HEK293 (cell line): Measurements from ENCODE around the gene ANKRD44.
A peak's percentile ranks its signal among the peaks of the same experiment; 100 is the strongest.

Experiments
- CTCF ChIA-PET: fragments of 350-600 bp; formaldehyde crosslinking; extraction: SDS; loops from one replicate; lab custom pipeline; 2021; ENCODE audit warnings: antibody characterized with exemption; lab: Yijun Ruan, JAX
- POLR2A ChIA-PET: fragments of 300-600 bp; formaldehyde crosslinking; extraction: SDS; loops from one replicate; lab custom pipeline; 2020; ENCODE audit warnings: antibody characterized with exemption, inconsistent platforms; lab: Yijun Ruan, JAX
- H3K27ac ChIP-seq: fragments of 200-500 bp; sonication (Bioruptor generic); 2 replicates; pipeline ENCODE4 v1.5.1; 2014; ENCODE audit warnings: low read depth, low read length, control low read depth, inconsistent platforms; ENCODE audit errors: extremely low read depth
- H3K36me3 ChIP-seq, 2 experiments: fragments of 200-500 bp in 1 of 2; sonication (Bioruptor generic) in 1 of 2; 1 replicate in 1 of 2; 2 replicates in 1 of 2; pipeline ENCODE4 v1.5.1; 2014 to 2017; ENCODE audit warnings: inconsistent platforms in 2 of 2, low read length in 2 of 2; ENCODE audit not compliant: control insufficient read depth in 2 of 2, insufficient read depth in 1 of 2
- H3K4me1 ChIP-seq: fragments of 200-500 bp; sonication (Bioruptor generic); 2 replicates; pipeline ENCODE4 v1.5.1; 2014; ENCODE audit warnings: mild to moderate bottlenecking, low read length, inconsistent platforms; ENCODE audit not compliant: control insufficient read depth, insufficient read depth
- H3K4me3 ChIP-seq: 2 replicates; pipeline ENCODE4 v1.5.1; 2011; ENCODE audit warnings: low read depth, mild to moderate bottlenecking, control low read depth, low read length, moderate library complexity
- H3K9me3 ChIP-seq: fragments of 200-500 bp; sonication (Bioruptor generic); 2 replicates; pipeline ENCODE4 v1.5.1; 2014; ENCODE audit warnings: low read depth, low read length, inconsistent platforms; ENCODE audit not compliant: control insufficient read depth, insufficient read depth
- INSM2 ChIP-seq: fragments of 450-650 bp; formaldehyde crosslinking; IDR thresholded peaks from 2 replicates; pipeline ENCODE4 v1.5.1; 2016; ENCODE audit warnings: missing biosample characterization, missing genetic modification characterization
- KLF9 ChIP-seq: fragments of 450-650 bp; formaldehyde crosslinking; IDR thresholded peaks from 2 replicates; pipeline ENCODE4 v1.5.1; 2016; ENCODE audit warnings: missing biosample characterization, missing genetic modification characterization, low read depth
- SCRT2 ChIP-seq: fragments of 450-650 bp; formaldehyde crosslinking; IDR thresholded peaks from 2 replicates; pipeline ENCODE4 v1.5.1; 2016; ENCODE audit warnings: missing biosample characterization, missing genetic modification characterization
- ZBTB1 ChIP-seq: fragments of 450-650 bp; formaldehyde crosslinking; IDR thresholded peaks from 2 replicates; pipeline ENCODE4 v1.5.1; 2016; ENCODE audit warnings: missing biosample characterization, missing genetic modification characterization
- ZBTB17 ChIP-seq: fragments of 450-650 bp; formaldehyde crosslinking; IDR thresholded peaks from 2 replicates; pipeline ENCODE4 v1.5.1; 2016; ENCODE audit warnings: missing biosample characterization, missing genetic modification characterization
- ZBTB26 ChIP-seq: fragments of 450-650 bp; formaldehyde crosslinking; optimal IDR thresholded peaks from 2 replicates; pipeline ENCODE3; 2016; ENCODE audit warnings: missing biosample characterization, mild to moderate bottlenecking, missing genetic modification characterization
- ZEB2 ChIP-seq: fragments of 450-650 bp; formaldehyde crosslinking; IDR thresholded peaks from 2 replicates; pipeline ENCODE4 v1.5.1; 2016; ENCODE audit warnings: missing biosample characterization, missing genetic modification characterization
- ZFP41 ChIP-seq: fragments of 450-650 bp; formaldehyde crosslinking; IDR thresholded peaks from 2 replicates; pipeline ENCODE4 v1.5.1; 2016; ENCODE audit warnings: missing biosample characterization, missing genetic modification characterization, borderline replicate concordance
- ZNF214 ChIP-seq: fragments of 450-650 bp; formaldehyde crosslinking; IDR thresholded peaks from 2 replicates; pipeline ENCODE4 v1.5.1; 2017; ENCODE audit warnings: missing biosample characterization, mild to moderate bottlenecking, missing genetic modification characterization, borderline replicate concordance
- ZNF23 ChIP-seq: fragments of 450-650 bp; formaldehyde crosslinking; IDR thresholded peaks from 2 replicates; pipeline ENCODE4 v1.5.1; 2016; ENCODE audit warnings: missing biosample characterization, missing genetic modification characterization, borderline replicate concordance
- ZNF341 ChIP-seq: fragments of 450-650 bp; formaldehyde crosslinking; IDR thresholded peaks from 2 replicates; pipeline ENCODE4; 2016; ENCODE audit warnings: low read depth, missing biosample characterization, missing genetic modification characterization
- ZNF416 ChIP-seq: fragments of 450-650 bp; formaldehyde crosslinking; IDR thresholded peaks from 2 replicates; pipeline ENCODE4 v1.5.1; 2016; ENCODE audit warnings: missing biosample characterization, missing genetic modification characterization
- ZNF48 ChIP-seq: fragments of 450-650 bp; formaldehyde crosslinking; IDR thresholded peaks from 2 replicates; pipeline ENCODE4 v1.5.1; 2016; ENCODE audit warnings: missing biosample characterization, missing genetic modification characterization
- ZNF585B ChIP-seq: fragments of 450-650 bp; formaldehyde crosslinking; IDR thresholded peaks from 2 replicates; pipeline ENCODE4 v1.5.1; 2016; ENCODE audit warnings: missing biosample characterization, missing genetic modification characterization
- ZNF621 ChIP-seq: fragments of 450-650 bp; formaldehyde crosslinking; IDR thresholded peaks from 2 replicates; pipeline ENCODE4 v1.5.1; 2017; ENCODE audit warnings: missing biosample characterization, missing genetic modification characterization
- ZNF707 ChIP-seq: fragments of 450-650 bp; formaldehyde crosslinking; IDR thresholded peaks from 2 replicates; pipeline ENCODE4 v1.5.1; 2016; ENCODE audit warnings: missing biosample characterization, missing genetic modification characterization
- TF ChIP-seq, protein P1 (sequence below): fragments of 450-650 bp; formaldehyde crosslinking; IDR thresholded peaks from 2 replicates; pipeline ENCODE4 v1.5.1; 2017; ENCODE audit warnings: missing biosample characterization, missing genetic modification characterization
- TF ChIP-seq, protein P2 (sequence below): fragments of 450-650 bp; formaldehyde crosslinking; IDR thresholded peaks from 2 replicates; pipeline ENCODE4 v1.5.1; 2016; ENCODE audit warnings: missing biosample characterization, missing genetic modification characterization
- TF ChIP-seq, protein P3 (sequence below): fragments of 450-650 bp; formaldehyde crosslinking; IDR thresholded peaks from 2 replicates; pipeline ENCODE4 v1.5.1; 2017; ENCODE audit warnings: missing biosample characterization, missing genetic modification characterization
- TF ChIP-seq, protein P4 (sequence below): fragments of 450-650 bp; formaldehyde crosslinking; IDR thresholded peaks from 2 replicates; pipeline ENCODE4 v1.5.1; 2016; ENCODE audit warnings: missing biosample characterization, missing genetic modification characterization

ANKRD44 gene

DNA sequence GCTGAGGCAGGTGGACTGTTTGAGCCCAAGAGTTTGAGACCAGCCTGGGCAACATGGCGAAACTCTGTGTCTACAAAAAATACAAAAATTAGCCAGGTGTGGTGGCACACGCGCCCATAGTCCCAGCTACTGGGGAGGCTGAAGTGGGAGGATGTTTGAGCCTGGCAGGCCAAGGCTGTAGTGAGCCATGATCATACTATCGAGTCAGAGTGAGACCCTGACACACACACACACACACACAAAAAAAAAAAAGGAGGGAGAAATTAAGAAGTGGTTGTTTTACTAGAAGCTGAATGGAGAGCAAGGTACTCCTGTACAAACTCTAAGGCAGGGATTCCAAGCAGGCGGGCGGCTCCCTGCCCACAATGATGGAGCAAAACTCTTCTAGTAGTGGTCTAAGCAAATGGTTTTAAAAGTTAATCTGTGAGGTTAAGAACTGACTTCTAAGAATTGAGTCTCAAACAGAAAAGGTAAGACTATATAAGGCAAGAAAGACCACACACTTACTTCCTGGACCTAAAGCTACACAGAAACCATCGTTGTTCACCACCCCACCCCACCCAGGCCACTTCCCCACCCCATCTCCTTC, 2.6 kb downstream of the ANKRD44 start:
- Histone ChIP-seq H3K4me1 (peaks cover 6% of the 10 kb centered on the region; the same call in 1 of the 2 replicates), H3K36me3 (no peaks in the 10 kb centered on the region), H3K27ac (no peak overlapping the region), H3K9me3 (no peaks in the 10 kb centered on the region), H3K4me3 (no peak overlapping the region)
- ChIA-PET POLR2A (no interaction called here), CTCF (interaction anchor here (1.0 to 1.2 kb wide), 2 partner anchors 27 to 187 kb away, joined by 3 to 5 read pairs; no protein-coding TSS in a partner anchor)
- TF ChIP-seq ZNF341 (tag by site-specific recombination): no peak
- TF ChIP-seq, protein P1, sequence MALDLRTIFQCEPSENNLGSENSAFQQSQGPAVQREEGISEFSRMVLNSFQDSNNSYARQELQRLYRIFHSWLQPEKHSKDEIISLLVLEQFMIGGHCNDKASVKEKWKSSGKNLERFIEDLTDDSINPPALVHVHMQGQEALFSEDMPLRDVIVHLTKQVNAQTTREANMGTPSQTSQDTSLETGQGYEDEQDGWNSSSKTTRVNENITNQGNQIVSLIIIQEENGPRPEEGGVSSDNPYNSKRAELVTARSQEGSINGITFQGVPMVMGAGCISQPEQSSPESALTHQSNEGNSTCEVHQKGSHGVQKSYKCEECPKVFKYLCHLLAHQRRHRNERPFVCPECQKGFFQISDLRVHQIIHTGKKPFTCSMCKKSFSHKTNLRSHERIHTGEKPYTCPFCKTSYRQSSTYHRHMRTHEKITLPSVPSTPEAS (tag by site-specific recombination): peak; percentile 39; the same call in 1 of the 2 replicates
- no peak for TF ChIP-seq ZNF416 (tag by site-specific recombination)
- no peak for TF ChIP-seq ZBTB26 (tag by site-specific recombination)
- no peak for TF ChIP-seq INSM2 (tag by site-specific recombination)
- TF ChIP-seq ZEB2 (tag by site-specific recombination): no peak
- TF ChIP-seq ZNF707 (tag by site-specific recombination): no peak
- TF ChIP-seq ZFP41 (tag by site-specific recombination): no peak
- no peak for TF ChIP-seq ZBTB1 (tag by site-specific recombination)

DNA sequence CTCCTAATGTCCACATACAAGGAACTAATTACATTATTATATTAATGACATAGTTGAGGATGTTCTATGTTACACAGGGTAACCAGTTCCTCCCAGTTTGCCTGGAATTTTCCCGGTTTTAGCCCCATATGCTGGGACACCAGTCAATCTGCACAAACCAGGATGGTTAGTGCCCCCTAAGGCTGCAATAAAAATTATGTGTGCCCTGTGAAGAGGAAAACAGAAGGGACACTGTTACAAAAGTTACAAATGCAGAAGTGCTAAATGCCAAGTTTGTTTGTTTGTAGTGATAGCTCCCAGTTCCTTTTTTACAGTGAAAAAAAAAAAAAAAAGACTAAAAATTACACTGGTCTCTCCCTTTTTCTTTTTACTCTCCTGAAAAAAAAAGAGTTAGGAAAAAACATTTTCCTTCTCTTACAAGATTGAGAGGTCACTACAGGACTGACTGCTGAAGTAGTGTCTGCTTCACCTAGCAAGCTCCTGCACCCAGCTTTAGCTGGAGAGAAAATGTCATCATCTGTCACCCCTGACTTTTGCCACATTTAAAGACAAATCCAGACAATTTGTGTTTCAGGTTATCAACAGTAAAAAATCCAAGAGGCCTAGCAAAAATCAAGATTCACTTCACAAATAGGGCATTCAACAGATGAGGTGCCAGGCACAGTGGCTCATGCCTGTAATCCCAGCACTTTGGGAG, 3.2 kb downstream of the ANKRD44 start:
- no peak overlapping the region for H3K27ac ChIP-seq
- POLR2A ChIA-PET: no interaction called here

More for the DNA sequence above, 3.2 kb downstream of the ANKRD44 start:
- no peak overlapping the region for H3K4me3 ChIP-seq
- TF ChIP-seq ZNF48 (tag by site-specific recombination) (no peak), ZNF214 (tag by site-specific recombination) (no peak), ZNF585B (no peak), SCRT2 (tag by site-specific recombination) (0 out of 2 replicates have a peak, but pooled peaks have one; percentile 46), ZNF707 (tag by site-specific recombination) (no peak), KLF9 (tag by site-specific recombination) (no peak), ZBTB17 (no peak), ZNF621 (tag by site-specific recombination) (no peak), ZNF23 (tag by site-specific recombination) (no peak)
- TF ChIP-seq, protein P2, sequence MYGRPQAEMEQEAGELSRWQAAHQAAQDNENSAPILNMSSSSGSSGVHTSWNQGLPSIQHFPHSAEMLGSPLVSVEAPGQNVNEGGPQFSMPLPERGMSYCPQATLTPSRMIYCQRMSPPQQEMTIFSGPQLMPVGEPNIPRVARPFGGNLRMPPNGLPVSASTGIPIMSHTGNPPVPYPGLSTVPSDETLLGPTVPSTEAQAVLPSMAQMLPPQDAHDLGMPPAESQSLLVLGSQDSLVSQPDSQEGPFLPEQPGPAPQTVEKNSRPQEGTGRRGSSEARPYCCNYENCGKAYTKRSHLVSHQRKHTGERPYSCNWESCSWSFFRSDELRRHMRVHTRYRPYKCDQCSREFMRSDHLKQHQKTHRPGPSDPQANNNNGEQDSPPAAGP: no peak
- TF ChIP-seq, protein P3, sequence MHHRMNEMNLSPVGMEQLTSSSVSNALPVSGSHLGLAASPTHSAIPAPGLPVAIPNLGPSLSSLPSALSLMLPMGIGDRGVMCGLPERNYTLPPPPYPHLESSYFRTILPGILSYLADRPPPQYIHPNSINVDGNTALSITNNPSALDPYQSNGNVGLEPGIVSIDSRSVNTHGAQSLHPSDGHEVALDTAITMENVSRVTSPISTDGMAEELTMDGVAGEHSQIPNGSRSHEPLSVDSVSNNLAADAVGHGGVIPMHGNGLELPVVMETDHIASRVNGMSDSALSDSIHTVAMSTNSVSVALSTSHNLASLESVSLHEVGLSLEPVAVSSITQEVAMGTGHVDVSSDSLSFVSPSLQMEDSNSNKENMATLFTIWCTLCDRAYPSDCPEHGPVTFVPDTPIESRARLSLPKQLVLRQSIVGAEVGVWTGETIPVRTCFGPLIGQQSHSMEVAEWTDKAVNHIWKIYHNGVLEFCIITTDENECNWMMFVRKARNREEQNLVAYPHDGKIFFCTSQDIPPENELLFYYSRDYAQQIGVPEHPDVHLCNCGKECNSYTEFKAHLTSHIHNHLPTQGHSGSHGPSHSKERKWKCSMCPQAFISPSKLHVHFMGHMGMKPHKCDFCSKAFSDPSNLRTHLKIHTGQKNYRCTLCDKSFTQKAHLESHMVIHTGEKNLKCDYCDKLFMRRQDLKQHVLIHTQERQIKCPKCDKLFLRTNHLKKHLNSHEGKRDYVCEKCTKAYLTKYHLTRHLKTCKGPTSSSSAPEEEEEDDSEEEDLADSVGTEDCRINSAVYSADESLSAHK: no peak
- TF ChIP-seq, protein P4, sequence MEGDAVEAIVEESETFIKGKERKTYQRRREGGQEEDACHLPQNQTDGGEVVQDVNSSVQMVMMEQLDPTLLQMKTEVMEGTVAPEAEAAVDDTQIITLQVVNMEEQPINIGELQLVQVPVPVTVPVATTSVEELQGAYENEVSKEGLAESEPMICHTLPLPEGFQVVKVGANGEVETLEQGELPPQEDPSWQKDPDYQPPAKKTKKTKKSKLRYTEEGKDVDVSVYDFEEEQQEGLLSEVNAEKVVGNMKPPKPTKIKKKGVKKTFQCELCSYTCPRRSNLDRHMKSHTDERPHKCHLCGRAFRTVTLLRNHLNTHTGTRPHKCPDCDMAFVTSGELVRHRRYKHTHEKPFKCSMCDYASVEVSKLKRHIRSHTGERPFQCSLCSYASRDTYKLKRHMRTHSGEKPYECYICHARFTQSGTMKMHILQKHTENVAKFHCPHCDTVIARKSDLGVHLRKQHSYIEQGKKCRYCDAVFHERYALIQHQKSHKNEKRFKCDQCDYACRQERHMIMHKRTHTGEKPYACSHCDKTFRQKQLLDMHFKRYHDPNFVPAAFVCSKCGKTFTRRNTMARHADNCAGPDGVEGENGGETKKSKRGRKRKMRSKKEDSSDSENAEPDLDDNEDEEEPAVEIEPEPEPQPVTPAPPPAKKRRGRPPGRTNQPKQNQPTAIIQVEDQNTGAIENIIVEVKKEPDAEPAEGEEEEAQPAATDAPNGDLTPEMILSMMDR: 0 out of 2 replicates have a peak, but pooled peaks have one; percentile 22
- no peaks in the 10 kb centered on the region for H3K9me3 ChIP-seq
- no peaks in the 10 kb centered on the region for H3K36me3 ChIP-seq
- peaks cover 6% of the 10 kb centered on the region; the same call in 1 of the 2 replicates for H3K4me1 ChIP-seq
- CTCF ChIA-PET: interaction anchor here (1.0 kb wide), 1 partner anchor 187 kb away, joined by 5 read pairs; no protein-coding TSS in a partner anchor
